WTC11 (cell line): ENCODE results near the gene ANTXR1. TPM values are rescaled to one million over a fixed set of nuclear protein-coding genes. Genes with fewer than 3 reads are reported as not detected.

Experiments used
- ATAC-seq: fragments of 200-7000 bp; cut with Tn5 transposase; 2 replicates; pipeline ENCODE4 v1.10.0; 2021; ENCODE audit warnings: mild to moderate bottlenecking, moderate library complexity
- CTCF ChIA-PET: fragments of 300-600 bp; sonication (Branson Sonifier 250); formaldehyde crosslinking; loops from one replicate; lab custom pipeline; 2021; ENCODE audit warnings: antibody characterized with exemption; lab: Charles Lee
- POLR2A ChIA-PET: fragments of 350-600 bp; sonication (Branson Sonifier 250); formaldehyde crosslinking; loops from one replicate; lab custom pipeline; 2021; ENCODE audit warnings: antibody characterized with exemption; lab: Charles Lee
- DNase-seq: peaks from one replicate; pipeline ENCODE4 v3.0.0; 2021; ENCODE audit warnings: low spot score
- H3K27ac Mint-ChIP-seq: 2 replicates; pipeline ENCODE4 v1.8.0; 2021; ENCODE audit warnings: mixed read lengths
- H3K27me3 Mint-ChIP-seq: 2 replicates; pipeline ENCODE4 v1.8.0; 2021; ENCODE audit warnings: low read depth, mild to moderate bottlenecking, moderate library complexity, mixed read lengths
- H3K36me3 Mint-ChIP-seq: 2 replicates; pipeline ENCODE4 v1.8.0; 2021; ENCODE audit warnings: mixed read lengths
- H3K4me1 Mint-ChIP-seq: 2 replicates; pipeline ENCODE4 v1.8.0; 2022; ENCODE audit warnings: mixed read lengths
- H3K4me3 Mint-ChIP-seq: 2 replicates; pipeline ENCODE4 v1.8.0; 2021; ENCODE audit warnings: mild to moderate bottlenecking, moderate library complexity, mixed read lengths
- H3K9me3 Mint-ChIP-seq: 2 replicates; pipeline ENCODE4 v1.8.0; 2021; ENCODE audit warnings: mixed read lengths
- AR ChIP-seq: fragments of 250-450 bp; sonication (Bioruptor Pico); IDR thresholded peaks from 2 replicates; pipeline ENCODE4 v1.9.0; 2021; ENCODE audit warnings: mild to moderate bottlenecking
- ATF1 ChIP-seq: sonication (generic); formaldehyde crosslinking; IDR thresholded peaks from 2 replicates; pipeline ENCODE4 v1.8.1; 2023; ENCODE audit warnings: mild to moderate bottlenecking, moderate library complexity, missing genetic modification reagents
- CBFB ChIP-seq: sonication (generic); formaldehyde crosslinking; IDR thresholded peaks from 2 replicates; pipeline ENCODE4 v1.8.1; 2022; ENCODE audit warnings: mild to moderate bottlenecking, low read depth, missing genetic modification reagents
- CREM ChIP-seq: sonication (generic); formaldehyde crosslinking; IDR thresholded peaks from 2 replicates; pipeline ENCODE4 v1.8.1; 2022; ENCODE audit warnings: mild to moderate bottlenecking, missing genetic modification reagents, moderate library complexity
- ESRRA ChIP-seq: sonication (generic); formaldehyde crosslinking; IDR thresholded peaks from 2 replicates; pipeline ENCODE4 v1.8.1; 2022; ENCODE audit warnings: mild to moderate bottlenecking, missing genetic modification reagents, borderline replicate concordance
- FOXJ3 ChIP-seq: sonication (generic); formaldehyde crosslinking; IDR thresholded peaks from 2 replicates; pipeline ENCODE4 v1.9.0; 2021; ENCODE audit warnings: missing genetic modification reagents, mild to moderate bottlenecking, borderline replicate concordance
- IRF1 ChIP-seq: sonication (generic); formaldehyde crosslinking; IDR thresholded peaks from 2 replicates; pipeline ENCODE4 v1.8.0; 2023; ENCODE audit warnings: missing genetic modification reagents
- KAT7 ChIP-seq: sonication (generic); formaldehyde crosslinking; IDR thresholded peaks from 2 replicates; pipeline ENCODE4 v1.8.1; 2023; ENCODE audit warnings: missing genetic modification reagents, mild to moderate bottlenecking, borderline replicate concordance
- NFE2L1 ChIP-seq: sonication (generic); formaldehyde crosslinking; IDR thresholded peaks from 2 replicates; pipeline ENCODE4 v1.8.1; 2023; ENCODE audit warnings: missing genetic modification reagents
- NR1H2 ChIP-seq: sonication (generic); formaldehyde crosslinking; IDR thresholded peaks from 2 replicates; pipeline ENCODE4 v1.9.0; 2021; ENCODE audit warnings: mild to moderate bottlenecking, moderate library complexity, missing genetic modification reagents
- NR3C1 ChIP-seq: sonication (generic); formaldehyde crosslinking; conservative IDR thresholded peaks from 2 replicates; pipeline ENCODE4 v1.8.1; 2023; ENCODE audit warnings: low read depth, mild to moderate bottlenecking, missing genetic modification reagents
- OVOL2 ChIP-seq: fragments of 250-450 bp; sonication (Bioruptor Pico); IDR thresholded peaks from 2 replicates; pipeline ENCODE4 v1.9.0; 2021; ENCODE audit warnings: mild to moderate bottlenecking, borderline replicate concordance
- PRRX2 ChIP-seq: fragments of 250-450 bp; sonication (Bioruptor Pico); IDR thresholded peaks from 2 replicates; pipeline ENCODE4 v1.8.0; 2021; ENCODE audit warnings: mild to moderate bottlenecking
- STAT6 ChIP-seq: sonication (generic); formaldehyde crosslinking; conservative IDR thresholded peaks from 2 replicates; pipeline ENCODE4 v1.8.1; 2023; ENCODE audit warnings: mild to moderate bottlenecking, low read depth, missing genetic modification reagents, moderate library complexity
- USF1 ChIP-seq: sonication (generic); formaldehyde crosslinking; IDR thresholded peaks from 2 replicates; pipeline ENCODE4 v1.8.0; 2022; ENCODE audit warnings: mild to moderate bottlenecking, missing genetic modification reagents
- ZBTB21 ChIP-seq: sonication (generic); formaldehyde crosslinking; IDR thresholded peaks from 2 replicates; pipeline ENCODE4 v1.8.1; 2023; ENCODE audit warnings: mild to moderate bottlenecking, missing genetic modification reagents, borderline replicate concordance
- ZNF423 ChIP-seq: fragments of 250-450 bp; sonication (Bioruptor Pico); IDR thresholded peaks from 2 replicates; pipeline ENCODE4 v2.1.2; 2022; ENCODE audit warnings: mild to moderate bottlenecking, moderate library complexity
- ZNF512 ChIP-seq: sonication (generic); formaldehyde crosslinking; IDR thresholded peaks from 2 replicates; pipeline ENCODE4 v1.8.1; 2022; ENCODE audit warnings: missing genetic modification reagents, borderline replicate concordance
- total RNA-seq: library from RNA; stranded (reverse); gene quantifications from 3 replicates; pipeline ENCODE4 v1.2.3, GENCODE V29; 2021

ANTXR1 gene
- total RNA-seq, 1 experiment from 2014 or later: 30.0 TPM

GRCh38 chr2:69050802-69051201, 37.8 kb downstream of the ANTXR1 start (continued):
- TF ChIP-seq FOXJ3: no peak
- no peak for TF ChIP-seq ATF1 (CRISPR knock-in tag)
- TF ChIP-seq IRF1: no peak
- no peak for TF ChIP-seq USF1 (CRISPR knock-in tag)
- TF ChIP-seq NR1H2 (CRISPR knock-in tag): no peak
- TF ChIP-seq ZBTB21 (CRISPR knock-in tag): no peak
- no peak for TF ChIP-seq STAT6
- TF ChIP-seq CBFB (CRISPR knock-in tag): no peak
- no peak for TF ChIP-seq KAT7
- TF ChIP-seq AR: no peak

GRCh38 chr2:69053416-69053965, 40.5 kb downstream of the ANTXR1 start:
- no peaks in the 10 kb centered on the region for H3K27me3 Mint-ChIP-seq
- peaks cover 3% of the 10 kb centered on the region for H3K9me3 Mint-ChIP-seq
- TF ChIP-seq ESRRA (CRISPR knock-in tag): no peak
- TF ChIP-seq PRRX2: no peak
- TF ChIP-seq OVOL2: no peak
- TF ChIP-seq NR3C1 (CRISPR knock-in tag): no peak
- TF ChIP-seq NFE2L1: no peak
- no peak for TF ChIP-seq ZNF512
- TF ChIP-seq ZNF423: no peak
- no peak for TF ChIP-seq CREM
- DNase-seq: no peak
- ChIA-PET CTCF (no interaction called here), POLR2A (no interaction called here)
- H3K4me3 Mint-ChIP-seq: no peak overlapping the region
- H3K36me3 Mint-ChIP-seq: peaks cover 4% of the 10 kb centered on the region
- no peak for ATAC-seq
- no peak overlapping the region for H3K27ac Mint-ChIP-seq
- 0 out of 2 replicates have a peak, but pooled peaks cover 3% of the 10 kb centered on the region for H3K4me1 Mint-ChIP-seq
